Fibroblast of lung (primary cell): ENCODE data around the gene THBS4.

Source experiments
- CTCF ChIP-seq, 2 donors: IDR thresholded peaks in 1 of 2; conservative IDR thresholded peaks in 1 of 2; 1 replicate in 1 of 2; 2 replicates in 1 of 2; pipeline ENCODE4 v1.5.1; 2011 to 2012; ENCODE audit warnings: low read length in 2 of 2, control low read depth in 1 of 2, inconsistent platforms in 1 of 2, low read depth in 1 of 2, mild to moderate bottlenecking in 1 of 2
- EZH2 ChIP-seq: IDR thresholded peaks from 2 replicates; pipeline ENCODE4 v1.5.1; 2012; ENCODE audit warnings: low read length, control low read depth, mild to moderate bottlenecking; ENCODE audit errors: missing control alignments

GRCh38 chr5:80043187-80043586, 8.0 kb downstream of the THBS4 start:
- TF ChIP-seq CTCF (conservative IDR thresholded peaks at IDR 0.05 in 1 of 2, IDR thresholded peaks at IDR 0.05 in 1 of 2; ENCODE audit: low read depth in 1 of 2, low read length in 2 of 2) (no peak), EZH2 (no peak)
